DOHH2 (cell line): ENCODE data around the gene RSF1.

ENCODE experiments used
- H3F3A ChIP-seq: fragments of 200-600 bp; sonication (generic), shearing (Covaris generic); 2 replicates; pipeline ENCODE4 v1.6.0; 2016; ENCODE audit warnings: antibody characterized with exemption, mild to moderate bottlenecking; ENCODE audit not compliant: control insufficient read depth, insufficient read depth
- H3K27ac ChIP-seq: fragments of 200-600 bp; sonication (generic); 2 replicates; pipeline ENCODE4 v1.5.1; 2014; ENCODE audit warnings: low read depth, mild to moderate bottlenecking, low read length, moderate library complexity
- H3K27me3 ChIP-seq: fragments of 200-600 bp; sonication (generic); 2 replicates; pipeline ENCODE4 v1.6.1; 2014; ENCODE audit warnings: mild to moderate bottlenecking, low read length, mixed read lengths; ENCODE audit not compliant: control insufficient read depth
- H3K36me3 ChIP-seq: fragments of 200-600 bp; sonication (generic); 2 replicates; pipeline ENCODE4 v1.6.1; 2014; ENCODE audit warnings: mild to moderate bottlenecking, low read length, moderate library complexity, mixed read lengths; ENCODE audit not compliant: control insufficient read depth
- H3K4me1 ChIP-seq: fragments of 200-600 bp; sonication (generic); 2 replicates; pipeline ENCODE4 v1.6.1; 2014; ENCODE audit warnings: mild to moderate bottlenecking, low read length, mixed read lengths; ENCODE audit not compliant: control insufficient read depth
- H3K4me2 ChIP-seq: fragments of 200-600 bp; sonication (generic); 2 replicates; pipeline ENCODE4 v1.6.0; 2014; ENCODE audit warnings: mild to moderate bottlenecking, low read length, moderate library complexity
- H3K4me3 ChIP-seq: fragments of 200-600 bp; sonication (generic); 2 replicates; pipeline ENCODE4 v1.5.1; 2014; ENCODE audit warnings: mild to moderate bottlenecking, low read length, mixed read lengths
- H3K79me2 ChIP-seq: fragments of 200-600 bp; sonication (generic); 2 replicates; pipeline ENCODE4 v1.6.1; 2014; ENCODE audit warnings: mild to moderate bottlenecking, low read length, mixed read lengths; ENCODE audit not compliant: control insufficient read depth
- H3K9me2 ChIP-seq: fragments of 200-600 bp; sonication (generic); replicated peaks from 2 replicates; pipeline ENCODE4 v1.6.1; 2014; ENCODE audit warnings: mild to moderate bottlenecking, low read length, mixed read lengths; ENCODE audit not compliant: control insufficient read depth
- H3K9me3 ChIP-seq: fragments of 200-600 bp; sonication (generic); 2 replicates; pipeline ENCODE4 v1.6.1; 2014; ENCODE audit warnings: antibody characterized with exemption, low read length, mixed read lengths; ENCODE audit not compliant: control insufficient read depth, insufficient read depth
- H4K20me1 ChIP-seq: fragments of 200-600 bp; sonication (generic); 2 replicates; pipeline ENCODE4 v1.6.0; 2014; ENCODE audit warnings: low read depth, mild to moderate bottlenecking, antibody characterized with exemption, low read length, moderate library complexity; ENCODE audit not compliant: control insufficient read depth, insufficient read depth
- CTCF ChIP-seq: fragments of 200-600 bp; sonication (generic); IDR thresholded peaks from one replicate; pipeline ENCODE4 v1.5.1; 2014; ENCODE audit warnings: antibody characterized with exemption, mild to moderate bottlenecking, low read depth, low read length; ENCODE audit not compliant: poor library complexity, severe bottlenecking
- EZH2phosphoT487 ChIP-seq: fragments of 200-600 bp; sonication (generic); IDR thresholded peaks from 2 replicates; pipeline ENCODE4 v1.6.1; 2017; ENCODE audit warnings: borderline replicate concordance, mild to moderate bottlenecking, antibody characterized with exemption, low read length, moderate library complexity, mixed read lengths

RSF1 gene

DNA sequence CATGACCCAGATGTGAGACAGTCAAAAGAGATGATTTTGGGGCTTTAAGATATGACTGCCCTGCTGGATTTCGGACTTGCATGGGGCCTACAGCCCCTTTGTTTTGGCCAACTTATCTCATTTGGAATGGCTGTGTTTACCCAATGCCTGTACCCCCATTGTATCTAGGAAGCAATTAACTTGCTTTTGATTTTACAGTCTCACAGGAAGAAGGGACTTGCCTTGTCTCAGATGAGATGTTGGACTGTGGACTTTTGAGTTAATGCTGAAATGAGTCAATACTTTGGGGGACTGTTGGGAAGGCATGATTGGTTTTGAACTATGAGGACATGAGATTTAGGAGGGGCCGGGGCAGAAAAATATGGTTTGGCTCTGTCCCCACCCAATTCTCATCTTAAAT lies 88.4 kb downstream of the RSF1 start:
- no peaks in the 10 kb centered on the region for H4K20me1 ChIP-seq
- H3K4me2 ChIP-seq: no peak overlapping the region
- H3F3A ChIP-seq: no peaks in the 10 kb centered on the region
- no peaks in the 10 kb centered on the region for H3K9me2 ChIP-seq
- H3K79me2 ChIP-seq: no peaks in the 10 kb centered on the region
- TF ChIP-seq CTCF (no peak), EZH2phosphoT487 (no peak)
- H3K27ac ChIP-seq: no peak overlapping the region
- H3K27me3 ChIP-seq: no peaks in the 10 kb centered on the region
- no peak overlapping the region for H3K4me3 ChIP-seq
- peaks cover 16% of the 10 kb centered on the region for H3K9me3 ChIP-seq
- peaks cover under 1% of the 10 kb centered on the region; the same call in 1 of the 2 replicates for H3K4me1 ChIP-seq
- peaks cover 49% of the 10 kb centered on the region for H3K36me3 ChIP-seq

- peaks cover 36% of the 10 kb centered on the region for H3K36me3 ChIP-seq
- peaks cover 16% of the 10 kb centered on the region for H3K9me3 ChIP-seq
- no peaks in the 10 kb centered on the region for H3K79me2 ChIP-seq
- H3K27ac ChIP-seq: no peak overlapping the region
- H3K4me2 ChIP-seq: no peak overlapping the region
- no peaks in the 10 kb centered on the region; the same call in 1 of the 2 replicates for H3F3A ChIP-seq
- TF ChIP-seq EZH2phosphoT487 (no peak), CTCF (no peak)
- no peak overlapping the region for H3K4me3 ChIP-seq
- H3K4me1 ChIP-seq: peaks cover 14% of the 10 kb centered on the region
- no peaks in the 10 kb centered on the region for H3K27me3 ChIP-seq
- no peaks in the 10 kb centered on the region for H4K20me1 ChIP-seq
- H3K9me2 ChIP-seq: no peaks in the 10 kb centered on the region
These were observed 89.7 kb downstream of the RSF1 start for GRCh38 chr11:77730789-77731188.

DNA sequence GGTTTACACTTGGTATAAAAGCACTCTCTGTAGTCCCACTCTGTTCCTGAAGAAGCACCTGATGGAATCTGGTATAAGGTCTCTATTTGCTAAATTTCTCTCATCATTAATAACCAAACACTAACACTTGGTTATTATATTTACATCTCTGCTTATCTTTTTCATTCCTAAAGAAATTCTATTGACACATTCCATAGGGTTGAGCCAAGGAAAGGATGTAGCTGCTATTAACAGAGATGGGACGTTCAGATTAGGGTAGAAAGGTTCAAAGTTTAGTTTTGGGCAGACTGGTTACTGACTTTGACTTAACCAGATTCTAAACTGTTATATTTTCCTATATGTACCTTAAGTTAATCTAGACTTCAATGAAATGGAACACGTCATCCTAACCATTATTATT lies 91.5 kb downstream of the RSF1 start:
- Histone ChIP-seq H3K36me3 (peaks cover 40% of the 10 kb centered on the region), H3K27ac (no peak overlapping the region), H3F3A (no peaks in the 10 kb centered on the region; the same call in 1 of the 2 replicates), H3K4me1 (peaks cover 21% of the 10 kb centered on the region), H4K20me1 (no peaks in the 10 kb centered on the region), H3K9me3 (peaks cover 16% of the 10 kb centered on the region), H3K4me2 (no peak overlapping the region), H3K27me3 (no peaks in the 10 kb centered on the region), H3K4me3 (no peak overlapping the region), H3K9me2 (no peaks in the 10 kb centered on the region), H3K79me2 (no peaks in the 10 kb centered on the region)
- TF ChIP-seq CTCF: no peak

GRCh38 chr11:77728203-77728786 lies 92.2 kb downstream of the RSF1 start:
- no peaks in the 10 kb centered on the region for H4K20me1 ChIP-seq
- H3K4me2 ChIP-seq: no peak overlapping the region
- H3K79me2 ChIP-seq: no peaks in the 10 kb centered on the region
- H3K27ac ChIP-seq: no peak overlapping the region
- H3K4me3 ChIP-seq: no peak overlapping the region
- no peaks in the 10 kb centered on the region; the same call in 1 of the 2 replicates for H3F3A ChIP-seq
- peaks cover 16% of the 10 kb centered on the region for H3K9me3 ChIP-seq
- H3K9me2 ChIP-seq: no peaks in the 10 kb centered on the region
- peaks cover 40% of the 10 kb centered on the region for H3K36me3 ChIP-seq
- TF ChIP-seq CTCF (no peak), EZH2phosphoT487 (no peak)
- H3K4me1 ChIP-seq: peaks cover 21% of the 10 kb centered on the region
- H3K27me3 ChIP-seq: no peaks in the 10 kb centered on the region
